Activated naive CD8-positive, alpha-beta T cell treated with anti-CD3 and anti-CD28 coated beads for 36 hours (primary cell): ENCODE measurements around the gene FANCC. TPM values are rescaled to one million over a fixed set of nuclear protein-coding genes. Genes with fewer than 3 reads are reported as not detected.

ENCODE experiments used
- total RNA-seq, 2 experiments: library from RNA; stranded (reverse); gene quantifications; one replicate each; pipeline ENCODE4 v1.2.3, GENCODE V29; 2021

The FANCC gene
- total RNA-seq, 2 experiments from 2014 or later: 16.0 to 16.5 TPM

Other genes with a start within 250 kb of the FANCC start
- 1 to 10 TPM; 4.8 to 6.1 TPM for gene PTCH1, start 199.3 kb upstream of the FANCC start, total RNA-seq